Astrocyte of the cerebellum (primary cell): ENCODE measurements around the gene CFAP74.

Experiments
- DNase-seq: peaks from one replicate; pipeline ENCODE4 v3.0.0-alpha.2; 2011; ENCODE audit warnings: low read depth
- H3K4me3 ChIP-seq: 2 replicates; pipeline ENCODE4 v1.5.1; 2011; ENCODE audit warnings: mild to moderate bottlenecking, low read depth, low read length, moderate library complexity
- in situ Hi-C: cut with HindIII; loops from 2 replicates; pipeline ENCODE4 v1.10.0; 2017; ENCODE audit warnings: low sequenced_read_pairs
- TF ChIP-seq, protein P1 (sequence below): IDR thresholded peaks from 2 replicates; pipeline ENCODE4 v1.5.1; 2012; ENCODE audit warnings: low read length, low read depth, moderate library complexity, mild to moderate bottlenecking; ENCODE audit errors: missing control alignments

CFAP74 gene

DNA sequence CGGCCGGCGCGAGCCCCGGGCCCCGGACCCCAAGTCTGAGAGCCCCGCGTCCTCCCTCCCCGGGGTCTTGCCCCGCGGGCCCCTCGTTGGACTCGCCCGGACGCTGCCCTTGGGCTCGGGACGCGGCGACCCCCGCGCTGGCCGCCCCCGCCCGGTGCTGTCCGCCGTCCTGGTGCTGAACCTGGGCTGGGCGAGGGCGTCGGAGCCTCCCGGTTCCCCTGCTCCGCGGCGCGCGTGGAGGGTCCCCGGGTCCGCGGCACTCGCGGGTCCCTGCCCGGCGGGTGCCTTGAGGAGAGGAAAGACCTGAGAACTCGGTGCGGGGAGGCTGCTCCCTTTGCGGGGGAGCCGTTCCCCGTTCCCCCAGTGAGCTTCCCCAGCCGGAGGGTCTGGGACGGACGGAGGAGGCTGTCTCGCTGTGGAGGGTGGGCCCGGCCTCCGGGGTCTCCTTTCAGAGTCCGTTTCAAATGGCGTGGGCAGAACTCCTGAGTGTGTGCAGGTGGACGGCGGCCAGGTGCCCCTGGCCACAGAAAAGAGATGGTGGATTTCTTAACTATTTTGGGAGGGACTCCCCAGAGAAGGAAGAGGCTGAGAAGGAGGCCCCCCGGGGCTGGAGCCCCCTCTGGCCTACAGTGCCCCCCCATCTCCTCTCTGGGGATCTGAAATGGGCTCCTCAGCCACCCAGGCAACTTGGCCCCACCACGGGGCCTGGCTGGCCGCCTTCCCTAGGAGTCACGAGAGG is 16.2 kb upstream of the CFAP74 start:
- in situ Hi-C loops, result no loop called here
- no peak overlapping the region for H3K4me3 ChIP-seq
- no peak for DNase-seq
- TF ChIP-seq, protein P1, sequence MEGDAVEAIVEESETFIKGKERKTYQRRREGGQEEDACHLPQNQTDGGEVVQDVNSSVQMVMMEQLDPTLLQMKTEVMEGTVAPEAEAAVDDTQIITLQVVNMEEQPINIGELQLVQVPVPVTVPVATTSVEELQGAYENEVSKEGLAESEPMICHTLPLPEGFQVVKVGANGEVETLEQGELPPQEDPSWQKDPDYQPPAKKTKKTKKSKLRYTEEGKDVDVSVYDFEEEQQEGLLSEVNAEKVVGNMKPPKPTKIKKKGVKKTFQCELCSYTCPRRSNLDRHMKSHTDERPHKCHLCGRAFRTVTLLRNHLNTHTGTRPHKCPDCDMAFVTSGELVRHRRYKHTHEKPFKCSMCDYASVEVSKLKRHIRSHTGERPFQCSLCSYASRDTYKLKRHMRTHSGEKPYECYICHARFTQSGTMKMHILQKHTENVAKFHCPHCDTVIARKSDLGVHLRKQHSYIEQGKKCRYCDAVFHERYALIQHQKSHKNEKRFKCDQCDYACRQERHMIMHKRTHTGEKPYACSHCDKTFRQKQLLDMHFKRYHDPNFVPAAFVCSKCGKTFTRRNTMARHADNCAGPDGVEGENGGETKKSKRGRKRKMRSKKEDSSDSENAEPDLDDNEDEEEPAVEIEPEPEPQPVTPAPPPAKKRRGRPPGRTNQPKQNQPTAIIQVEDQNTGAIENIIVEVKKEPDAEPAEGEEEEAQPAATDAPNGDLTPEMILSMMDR, result no peak

DNA sequence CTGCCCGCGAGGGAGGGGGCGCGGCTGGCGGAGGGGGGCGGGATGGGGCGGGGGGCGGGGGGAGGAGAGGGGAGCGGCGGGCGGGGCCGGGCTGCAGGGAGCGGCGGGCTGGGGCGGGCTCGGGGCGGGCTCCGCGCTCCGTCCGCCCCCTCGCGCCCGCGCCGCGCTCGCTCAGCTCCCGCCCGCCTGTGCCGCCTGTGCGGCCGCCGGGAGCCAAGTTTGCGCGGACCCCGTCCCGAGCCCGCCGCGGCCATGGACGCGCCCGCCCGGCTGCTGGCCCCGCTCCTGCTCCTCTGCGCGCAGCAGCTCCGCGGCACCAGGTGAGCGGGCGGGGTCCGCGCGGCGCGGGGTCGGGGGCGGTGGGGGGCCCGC is 15.6 kb upstream of the CFAP74 start, which contains the start of gene GABRD:
Gene GABRD (plus strand): TSS at position 174 of the 372 bp plus-strand sequence. CDS start 79 bp downstream, at position 253.
- in situ Hi-C loops, result no loop called here
- H3K4me3 ChIP-seq, result no peak within 1 kb of the TSS
- DNase-seq, result no peak
- TF ChIP-seq, protein P1, result no peak

DNA sequence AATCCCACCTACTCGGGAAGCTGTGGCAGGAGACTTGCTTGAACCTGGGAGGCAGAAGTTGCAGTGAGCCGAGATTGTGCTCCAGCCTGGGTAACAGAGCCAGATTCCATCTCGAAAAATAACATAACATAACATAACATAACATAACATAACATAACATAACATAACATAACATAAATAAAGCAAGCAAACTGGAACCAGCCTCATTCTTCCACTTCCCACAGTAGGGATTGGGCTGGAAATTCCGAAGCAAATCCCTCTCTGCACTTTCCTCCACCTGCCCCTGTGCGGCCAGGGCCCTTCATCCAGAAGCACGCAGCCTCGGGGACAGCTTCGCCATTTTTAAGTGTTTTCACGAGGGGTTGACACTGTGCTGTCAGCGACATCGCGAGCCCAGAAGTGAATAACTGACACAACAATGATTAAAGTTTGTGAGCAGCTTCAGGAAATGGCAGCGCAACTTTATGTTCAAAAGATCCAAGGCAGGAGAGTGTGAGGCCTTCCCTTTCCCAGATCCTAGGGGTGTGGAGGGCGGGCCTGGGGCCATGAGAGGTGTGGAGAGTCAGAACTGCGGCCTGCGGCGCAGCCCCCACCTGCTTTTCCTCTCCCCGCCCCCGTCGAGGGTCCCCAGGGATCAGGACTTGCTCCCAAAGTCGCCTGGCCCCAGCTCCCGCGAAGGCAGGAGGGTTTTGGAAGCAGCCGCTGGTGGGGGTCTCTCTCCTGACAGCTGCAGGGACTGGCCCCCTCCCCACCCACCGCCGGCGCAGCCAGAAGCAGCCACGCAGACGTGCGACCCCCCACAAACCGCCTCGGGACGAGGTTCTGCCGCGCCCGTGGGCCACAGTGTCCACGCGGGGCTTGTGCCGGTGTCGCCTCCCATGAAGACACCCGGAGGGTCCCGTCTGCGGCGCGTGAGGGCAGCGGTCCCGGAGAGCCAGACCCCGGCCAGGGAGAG is 14.9 kb upstream of the CFAP74 start:
- H3K4me3 ChIP-seq, result no peak overlapping the region
- no peak for DNase-seq
- TF ChIP-seq, protein P1, result no peak
- in situ Hi-C loops, result no loop called here

DNA sequence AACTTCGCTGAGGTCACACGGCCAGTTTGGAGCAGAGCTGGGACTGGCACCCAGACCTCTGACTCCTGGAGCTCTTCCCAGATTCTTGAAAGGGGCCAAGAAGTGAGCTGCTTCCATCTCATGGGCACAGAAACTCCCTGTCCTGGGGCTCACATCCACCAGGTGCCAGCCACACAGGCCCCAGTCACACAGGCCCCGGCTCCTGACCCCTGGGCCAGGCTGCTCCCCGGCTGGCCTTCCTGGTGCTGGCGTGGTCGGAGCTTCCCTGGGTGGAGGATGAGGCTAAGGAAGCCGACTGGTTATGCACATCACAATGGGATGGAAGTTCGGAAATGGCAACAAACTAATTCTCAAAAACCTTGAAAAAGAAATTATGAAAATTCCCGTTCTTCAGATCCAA is 12.5 kb upstream of the CFAP74 start:
- DNase-seq, result no peak
- H3K4me3 ChIP-seq, result no peak overlapping the region
- TF ChIP-seq, protein P1, result no peak
- in situ Hi-C loops, result no loop called here

DNA sequence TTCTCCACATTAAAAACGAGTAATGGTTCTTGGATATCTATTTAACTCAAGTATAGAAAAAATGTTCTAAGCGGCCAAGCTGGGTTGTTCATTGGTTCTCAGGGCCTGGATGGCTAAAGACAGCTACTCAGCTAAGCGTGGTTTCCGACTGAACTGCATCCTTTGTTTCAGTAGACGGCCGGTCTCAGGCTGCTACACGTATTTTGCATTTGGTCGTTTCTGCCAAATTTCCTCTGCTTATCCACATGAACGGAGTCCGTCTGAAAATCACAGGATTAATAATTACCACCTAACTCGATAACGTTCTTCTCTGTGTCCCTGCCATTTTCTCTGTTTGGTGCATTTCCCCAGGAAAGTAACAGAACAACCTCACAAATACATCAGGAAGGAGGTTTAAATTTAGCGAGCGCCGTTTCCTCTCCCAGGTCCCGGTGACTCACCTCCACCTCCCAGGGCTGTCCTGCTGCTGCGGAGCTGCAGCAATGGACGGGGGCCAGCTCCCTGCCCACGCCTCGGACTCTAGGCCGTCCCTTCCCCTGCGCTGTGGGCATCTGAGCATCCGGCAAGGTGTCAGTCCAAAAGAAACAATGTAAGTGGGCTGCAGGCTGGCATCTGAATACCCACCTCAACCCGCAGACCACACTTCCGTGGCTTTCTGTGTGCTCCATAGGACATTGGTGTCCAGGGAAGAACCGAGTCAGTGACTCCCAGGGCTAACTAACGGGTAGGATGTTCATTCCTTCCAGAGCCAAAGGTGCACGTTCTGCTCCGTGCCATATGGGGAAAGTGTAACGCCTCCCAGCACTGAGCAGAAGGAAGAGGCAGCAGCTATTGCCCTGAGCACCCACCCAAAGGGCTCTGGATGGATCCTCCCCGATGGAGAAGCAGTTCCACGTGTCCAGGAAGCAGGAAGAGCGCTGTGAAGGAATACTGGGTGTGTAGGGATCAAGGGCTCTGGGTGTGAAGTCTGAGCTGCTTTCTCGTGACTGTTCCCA is 11.5 kb upstream of the CFAP74 start:
- no peak for DNase-seq
- in situ Hi-C loops, result no loop called here
- TF ChIP-seq, protein P1, result no peak
- no peak overlapping the region for H3K4me3 ChIP-seq

DNA sequence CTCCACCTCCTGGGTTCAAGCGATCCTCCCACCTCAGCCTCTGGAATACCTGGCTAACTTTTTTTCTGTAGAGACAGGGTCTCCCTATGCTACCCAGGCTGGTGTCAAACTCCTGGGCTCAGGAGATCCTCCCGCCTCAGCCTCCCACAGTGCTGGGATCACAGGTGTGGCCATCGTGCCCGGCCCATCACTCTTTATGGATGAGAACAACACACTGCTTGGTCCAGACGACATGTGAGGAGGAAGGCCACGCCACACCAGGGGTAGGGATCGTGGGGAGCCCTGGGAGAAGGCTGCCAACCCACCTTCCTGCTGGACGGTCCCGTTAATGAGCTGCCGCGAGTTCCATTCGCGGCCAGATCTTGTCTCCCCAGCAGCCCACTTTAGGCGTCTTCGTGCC is 10.6 kb upstream of the CFAP74 start:
- TF ChIP-seq, protein P1, result no peak
- H3K4me3 ChIP-seq, result no peak overlapping the region
- no peak for DNase-seq
- in situ Hi-C loops, result no loop called here
